Upper lobe of left lung (tissue), 6 donors: Measurements from ENCODE around the gene TMEM242. TPM values are rescaled to one million over a fixed set of nuclear protein-coding genes. Genes with fewer than 3 reads are reported as not detected.
A peak's percentile ranks its signal among the peaks of the same experiment; 100 is the strongest.

Experiments used
- ATAC-seq, 2 donors: fragments of 200-7000 bp; cut with Tn5 transposase; one replicate each; pipeline ENCODE4 v1.9.1; 2022; ENCODE audit warnings: mild to moderate bottlenecking in 2 of 2, moderate library complexity in 2 of 2; ENCODE audit not compliant: low FRiP score in 2 of 2
- DNase-seq, 2 donors: peaks; one replicate each; pipeline ENCODE4 v3.0.0-alpha.2; 2019 to 2020
- H3K27ac ChIP-seq, 4 donors: fragments of 200-600 bp; sonication (generic); one replicate each; pipeline ENCODE4 v1.5.1; 2016 to 2019
- H3K27me3 ChIP-seq, 4 donors: fragments of 200-600 bp; sonication (generic); one replicate each; pipeline ENCODE4 v1.5.1; 2017 to 2019
- H3K36me3 ChIP-seq, 4 donors: fragments of 200-600 bp; sonication (generic); one replicate each; pipeline ENCODE4 v1.5.1; 2016 to 2019
- H3K4me1 ChIP-seq, 4 donors: fragments of 200-600 bp; sonication (generic); one replicate each; pipeline ENCODE4 v1.5.1; 2018 to 2019
- H3K4me3 ChIP-seq, 4 donors: fragments of 200-600 bp; sonication (generic); one replicate each; pipeline ENCODE4 v1.5.1; 2017 to 2019; ENCODE audit warnings: mild to moderate bottlenecking in 2 of 4, moderate library complexity in 1 of 4
- H3K9me3 ChIP-seq, 4 donors: fragments of 200-600 bp; sonication (generic); one replicate each; pipeline ENCODE4 v1.5.1; 2018 to 2019
- EP300 ChIP-seq, 4 donors: sonication (generic); formaldehyde crosslinking; IDR thresholded peaks; one replicate each; pipeline ENCODE4 v1.5.1; 2017; ENCODE audit warnings: antibody characterized with exemption in 4 of 4, control low read depth in 2 of 4
- POLR2A ChIP-seq, 4 donors: fragments of 450-650 bp; IDR thresholded peaks; one replicate each; pipeline ENCODE4 v1.5.1; 2016 to 2017; ENCODE audit warnings: antibody characterized with exemption in 4 of 4, mild to moderate bottlenecking in 2 of 4
- POLR2AphosphoS5 ChIP-seq, 2 donors: sonication (generic); formaldehyde crosslinking; IDR thresholded peaks; one replicate each; pipeline ENCODE4 v1.5.1; 2017; ENCODE audit warnings: antibody characterized with exemption in 2 of 2
- WGBS, 2 donors: methylation state at CpG; one replicate each; pipeline ENCODE4 v1.1.5; 2017 to 2018; 5-methylcytosine and 5-hydroxymethylcytosine counted together
- total RNA-seq, 6 donors: library from RNA; depleted of rRNA in 4 of 6; stranded (reverse); fragments of >200 nt in 4 of 6; gene quantifications; one replicate each; pipeline versions ENCODE4 v1.1.0 to v1.2.1, GENCODE V29; 2016 to 2021
- TF ChIP-seq, protein P1 (sequence below), 6 experiments: fragments of 450-650 bp in 4 of 6; fragments of 200-600 bp in 2 of 6; sonication (generic) in 2 of 6; IDR thresholded peaks; one replicate each; pipeline ENCODE4 v1.5.1; 2016 to 2019; ENCODE audit warnings: antibody characterized with exemption in 6 of 6
- donor health status: DM: no; HTN: no; CAD: no; lungs with moderate emphysema.
- donor health status: DM: no; HTN: yes; CAD: no; lungs with severe emphysema.

The TMEM242 gene
- total RNA-seq, 6 donors from 2014 or later: 2.1 to 10.8 (median 6.5) TPM

DNA sequence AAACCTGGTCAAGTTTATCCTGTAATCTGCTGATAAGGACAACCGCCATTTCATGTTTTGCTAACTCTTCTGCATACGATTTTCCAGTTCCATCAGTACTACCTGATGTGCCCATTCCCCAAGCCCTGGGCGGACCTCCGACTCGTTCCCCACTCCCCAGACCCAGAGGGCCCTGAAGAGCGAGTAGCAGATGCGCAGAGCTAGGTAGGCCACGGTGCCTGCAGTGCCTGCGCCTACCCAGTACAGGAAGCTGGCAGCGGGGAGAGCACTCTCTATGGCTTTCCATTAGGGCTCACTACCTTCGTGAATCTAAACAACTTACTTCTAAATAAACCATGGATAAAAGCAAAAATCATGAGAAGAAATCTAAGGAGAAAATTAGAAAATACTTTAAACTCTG, 43.3 kb upstream of the TMEM242 start:
- Histone ChIP-seq H3K4me1 (no peaks in the 10 kb centered on the region), H3K36me3 (no peaks in the 10 kb centered on the region), H3K4me3 (no peak overlapping the region), H3K9me3 (no peaks in the 10 kb centered on the region), H3K27me3 (no peaks in the 10 kb centered on the region), H3K27ac (no peak overlapping the region)
- DNase-seq (peak in 1 of 2 donors; percentile 16), ATAC-seq (no peak)
- 86 to 91% methylated on average over 11 of the region's 11 CpGs for WGBS, 2 donors
- TF ChIP-seq POLR2AphosphoS5 (IDR thresholded peaks at IDR 0.05) (no peak), POLR2A (IDR thresholded peaks at IDR 0.05) (no peak)

DNA sequence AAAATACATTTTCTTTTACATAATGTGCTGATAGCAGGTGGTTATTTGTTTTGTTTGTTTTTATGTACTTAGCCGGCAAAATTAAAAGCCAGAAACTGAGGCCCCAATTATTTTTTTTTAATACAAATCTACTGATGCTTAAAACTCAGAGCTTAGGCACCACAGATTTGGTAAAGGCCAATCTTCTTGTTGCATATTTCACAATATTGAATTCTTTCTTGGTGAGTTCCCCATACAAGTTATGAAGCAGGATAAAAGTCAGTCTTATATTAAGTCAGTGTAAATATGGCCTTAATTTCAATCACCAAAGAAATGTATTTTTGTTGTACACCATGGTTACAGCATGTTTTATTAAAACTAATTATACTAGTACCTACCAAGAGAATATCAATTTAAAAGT, 41.4 kb upstream of the TMEM242 start:
- TF ChIP-seq POLR2A (IDR thresholded peaks at IDR 0.05): no peak
- TF ChIP-seq, protein P1, sequence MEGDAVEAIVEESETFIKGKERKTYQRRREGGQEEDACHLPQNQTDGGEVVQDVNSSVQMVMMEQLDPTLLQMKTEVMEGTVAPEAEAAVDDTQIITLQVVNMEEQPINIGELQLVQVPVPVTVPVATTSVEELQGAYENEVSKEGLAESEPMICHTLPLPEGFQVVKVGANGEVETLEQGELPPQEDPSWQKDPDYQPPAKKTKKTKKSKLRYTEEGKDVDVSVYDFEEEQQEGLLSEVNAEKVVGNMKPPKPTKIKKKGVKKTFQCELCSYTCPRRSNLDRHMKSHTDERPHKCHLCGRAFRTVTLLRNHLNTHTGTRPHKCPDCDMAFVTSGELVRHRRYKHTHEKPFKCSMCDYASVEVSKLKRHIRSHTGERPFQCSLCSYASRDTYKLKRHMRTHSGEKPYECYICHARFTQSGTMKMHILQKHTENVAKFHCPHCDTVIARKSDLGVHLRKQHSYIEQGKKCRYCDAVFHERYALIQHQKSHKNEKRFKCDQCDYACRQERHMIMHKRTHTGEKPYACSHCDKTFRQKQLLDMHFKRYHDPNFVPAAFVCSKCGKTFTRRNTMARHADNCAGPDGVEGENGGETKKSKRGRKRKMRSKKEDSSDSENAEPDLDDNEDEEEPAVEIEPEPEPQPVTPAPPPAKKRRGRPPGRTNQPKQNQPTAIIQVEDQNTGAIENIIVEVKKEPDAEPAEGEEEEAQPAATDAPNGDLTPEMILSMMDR (IDR thresholded peaks at IDR 0.05): no peak
- no peak for TF ChIP-seq POLR2AphosphoS5 (IDR thresholded peaks at IDR 0.05)
- no peak for TF ChIP-seq EP300 (IDR thresholded peaks at IDR 0.05)
- DNase-seq: no peak
- no peak for ATAC-seq
- 100% methylated on average over 1 of the region's 1 CpG for WGBS, 2 donors
- Histone ChIP-seq H3K27me3 (no peaks in the 10 kb centered on the region), H3K4me1 (no peaks in the 10 kb centered on the region), H3K9me3 (no peaks in the 10 kb centered on the region), H3K36me3 (no peaks in the 10 kb centered on the region), H3K4me3 (no peak overlapping the region), H3K27ac (no peak overlapping the region)

DNA sequence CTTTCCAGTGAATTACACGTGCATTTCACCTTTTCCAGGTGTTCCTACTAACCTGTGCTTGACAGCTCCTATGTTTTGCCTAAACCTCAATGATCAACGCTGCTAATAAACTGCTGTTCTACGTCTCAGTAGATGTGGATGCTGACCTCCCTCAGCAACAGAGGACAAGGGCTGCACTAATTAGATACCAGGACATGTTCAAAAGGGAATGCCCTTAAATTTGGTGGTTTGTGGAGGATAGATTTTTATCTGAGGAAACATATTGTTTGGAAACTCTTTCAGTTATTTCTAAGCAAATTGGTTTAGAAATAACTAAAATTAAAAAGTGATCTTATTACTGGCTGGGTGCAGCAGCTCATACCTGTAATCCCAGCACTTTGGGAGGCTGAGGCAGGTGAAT, 38.6 kb upstream of the TMEM242 start:
- WGBS, 2 donors: 57 to 77% methylated on average over 3 of the region's 3 CpGs
- H3K4me3 ChIP-seq: no peak overlapping the region
- ATAC-seq (no peak), DNase-seq (no peak)
- no peaks in the 10 kb centered on the region for H3K4me1 ChIP-seq
- H3K27ac ChIP-seq: no peak overlapping the region
- TF ChIP-seq EP300 (IDR thresholded peaks at IDR 0.05): no peak
- TF ChIP-seq POLR2AphosphoS5 (IDR thresholded peaks at IDR 0.05): no peak
- no peak for TF ChIP-seq POLR2A (IDR thresholded peaks at IDR 0.05)
- TF ChIP-seq, protein P1 (IDR thresholded peaks at IDR 0.05): no peak
- H3K36me3 ChIP-seq: no peaks in the 10 kb centered on the region
- H3K27me3 ChIP-seq: no peaks in the 10 kb centered on the region
- H3K9me3 ChIP-seq: no peaks in the 10 kb centered on the region

DNA sequence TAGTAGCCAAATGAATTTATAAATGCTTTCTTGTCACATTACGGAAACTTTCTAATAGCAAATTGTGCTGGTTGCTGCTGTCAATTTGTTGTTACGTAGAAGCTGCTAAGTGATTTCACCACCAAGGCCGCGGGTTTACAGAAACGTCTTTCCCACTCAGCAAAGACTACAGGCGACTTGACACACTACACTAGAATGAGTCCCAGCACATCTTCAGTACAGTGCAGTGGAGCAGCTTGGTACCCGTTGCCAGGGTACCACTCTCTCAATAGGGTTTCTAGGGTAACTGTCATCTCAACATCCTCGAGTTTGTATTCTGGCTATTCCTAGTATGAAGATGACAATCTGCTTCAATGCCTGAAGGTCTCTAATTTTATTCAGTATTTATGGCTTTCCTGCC, 35.0 kb upstream of the TMEM242 start:
- no peaks in the 10 kb centered on the region for H3K36me3 ChIP-seq
- H3K27ac ChIP-seq: no peak overlapping the region
- TF ChIP-seq EP300 (IDR thresholded peaks at IDR 0.05) (no peak), POLR2A (IDR thresholded peaks at IDR 0.05) (no peak), POLR2AphosphoS5 (IDR thresholded peaks at IDR 0.05) (no peak)
- TF ChIP-seq, protein P1 (IDR thresholded peaks at IDR 0.05): no peak
- DNase-seq (no peak), ATAC-seq (no peak)
- no peak overlapping the region for H3K4me3 ChIP-seq
- no peaks in the 10 kb centered on the region for H3K4me1 ChIP-seq
- H3K27me3 ChIP-seq: no peaks in the 10 kb centered on the region
- H3K9me3 ChIP-seq: no peaks in the 10 kb centered on the region
- WGBS, 2 donors: 85 to 88% methylated on average over 8 of the region's 8 CpGs

DNA sequence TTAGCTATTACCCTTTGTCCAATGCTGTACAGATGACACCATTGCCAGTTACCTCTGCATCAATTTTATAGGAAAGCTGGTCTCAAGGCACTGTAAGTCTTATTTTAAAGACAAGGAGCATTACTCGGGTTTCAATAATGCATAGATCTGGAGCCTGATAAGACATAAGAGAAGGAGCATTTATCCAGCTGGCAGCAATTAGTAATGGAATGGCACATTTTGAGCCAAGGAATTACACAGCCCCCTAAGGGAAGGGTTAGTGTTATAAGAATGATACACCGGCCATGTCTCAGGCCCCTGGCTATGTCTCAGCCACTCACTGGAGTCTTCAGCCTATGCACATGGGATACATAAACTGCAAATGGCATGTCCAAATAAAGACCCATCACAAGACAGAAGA, 23.1 kb upstream of the TMEM242 start:
- peaks cover 0 to 5% (median 2%) of the 10 kb centered on the region in 4 donors for H3K9me3 ChIP-seq
- no peaks in the 10 kb centered on the region for H3K4me1 ChIP-seq
- H3K36me3 ChIP-seq: no peaks in the 10 kb centered on the region
- WGBS, 2 donors: 73 to 89% methylated on average over 2 of the region's 2 CpGs
- DNase-seq (no peak), ATAC-seq (no peak)
- H3K27me3 ChIP-seq: no peaks in the 10 kb centered on the region
- H3K27ac ChIP-seq: no peak overlapping the region
- no peak overlapping the region for H3K4me3 ChIP-seq
- TF ChIP-seq POLR2A (IDR thresholded peaks at IDR 0.05) (no peak), POLR2AphosphoS5 (IDR thresholded peaks at IDR 0.05) (no peak), EP300 (IDR thresholded peaks at IDR 0.05) (no peak)
- TF ChIP-seq, protein P1 (IDR thresholded peaks at IDR 0.05): no peak
